ENCODE results near the gene PHACTR4.
"Not testable (repeated sequence)": the region's sequence is repeated elsewhere in the genome, so short reads cannot be mapped to it uniquely, and the experiment has no call there.

The PHACTR4 gene

DNA sequence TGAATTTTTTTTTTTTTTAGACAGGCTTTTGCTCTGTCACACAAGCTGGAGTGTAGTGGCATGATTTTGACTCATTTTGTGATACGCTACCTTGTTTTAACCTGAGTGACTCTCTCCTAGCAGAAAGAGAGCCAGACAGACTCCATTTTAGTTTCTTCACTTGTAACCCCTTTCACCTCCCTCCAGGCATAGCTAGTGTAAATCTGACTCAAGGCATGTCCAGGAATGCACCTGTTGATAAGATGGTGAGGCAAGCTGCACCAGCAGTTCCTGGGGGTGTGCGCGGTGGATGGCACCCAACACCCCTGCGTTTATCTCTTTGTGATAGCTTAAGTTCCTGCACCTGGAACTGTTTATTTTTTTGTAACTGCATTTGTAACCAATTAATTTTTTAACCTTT is 4.7 kb upstream of the PHACTR4 start:
- H3K4me3 ChIP-seq (ENCODE audit: low read depth, low read length), result no peak overlapping the region
- no peak for TF ChIP-seq MAX (IDR thresholded peaks at IDR 0.05; ENCODE audit: low read depth, low read length)
- no peak for TF ChIP-seq POLR2A (IDR thresholded peaks at IDR 0.05; ENCODE audit: extremely low read depth, insufficient read length)
- TF ChIP-seq MYC (IDR thresholded peaks at IDR 0.05; ENCODE audit: low read depth, low read length), result no peak
- TF ChIP-seq, protein P1, sequence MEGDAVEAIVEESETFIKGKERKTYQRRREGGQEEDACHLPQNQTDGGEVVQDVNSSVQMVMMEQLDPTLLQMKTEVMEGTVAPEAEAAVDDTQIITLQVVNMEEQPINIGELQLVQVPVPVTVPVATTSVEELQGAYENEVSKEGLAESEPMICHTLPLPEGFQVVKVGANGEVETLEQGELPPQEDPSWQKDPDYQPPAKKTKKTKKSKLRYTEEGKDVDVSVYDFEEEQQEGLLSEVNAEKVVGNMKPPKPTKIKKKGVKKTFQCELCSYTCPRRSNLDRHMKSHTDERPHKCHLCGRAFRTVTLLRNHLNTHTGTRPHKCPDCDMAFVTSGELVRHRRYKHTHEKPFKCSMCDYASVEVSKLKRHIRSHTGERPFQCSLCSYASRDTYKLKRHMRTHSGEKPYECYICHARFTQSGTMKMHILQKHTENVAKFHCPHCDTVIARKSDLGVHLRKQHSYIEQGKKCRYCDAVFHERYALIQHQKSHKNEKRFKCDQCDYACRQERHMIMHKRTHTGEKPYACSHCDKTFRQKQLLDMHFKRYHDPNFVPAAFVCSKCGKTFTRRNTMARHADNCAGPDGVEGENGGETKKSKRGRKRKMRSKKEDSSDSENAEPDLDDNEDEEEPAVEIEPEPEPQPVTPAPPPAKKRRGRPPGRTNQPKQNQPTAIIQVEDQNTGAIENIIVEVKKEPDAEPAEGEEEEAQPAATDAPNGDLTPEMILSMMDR (IDR thresholded peaks at IDR 0.05; ENCODE audit: low read depth, low read length), result no peak
- DNase-seq (ENCODE audit: low read depth), result no peak

- H3K4me3 ChIP-seq (ENCODE audit: low read depth, low read length), result no peak overlapping the region
- DNase-seq (ENCODE audit: low read depth), result no peak
- TF ChIP-seq MAX (IDR thresholded peaks at IDR 0.05; ENCODE audit: low read depth, low read length) (no peak), POLR2A (IDR thresholded peaks at IDR 0.05; ENCODE audit: extremely low read depth, insufficient read length) (no peak), MYC (IDR thresholded peaks at IDR 0.05; ENCODE audit: low read depth, low read length) (no peak)
- TF ChIP-seq, protein P1 (IDR thresholded peaks at IDR 0.05; ENCODE audit: low read depth, low read length), result no peak
Observed at GRCh38 chr1:28365864-28366263, 3.7 kb upstream of the PHACTR4 start.

GRCh38 chr1:28368608-28369007 is 932 bp upstream of the PHACTR4 start:
- H3K4me3 ChIP-seq (ENCODE audit: low read depth, low read length); DNase-seq (ENCODE audit: low read depth): not testable (repeated sequence)

DNA sequence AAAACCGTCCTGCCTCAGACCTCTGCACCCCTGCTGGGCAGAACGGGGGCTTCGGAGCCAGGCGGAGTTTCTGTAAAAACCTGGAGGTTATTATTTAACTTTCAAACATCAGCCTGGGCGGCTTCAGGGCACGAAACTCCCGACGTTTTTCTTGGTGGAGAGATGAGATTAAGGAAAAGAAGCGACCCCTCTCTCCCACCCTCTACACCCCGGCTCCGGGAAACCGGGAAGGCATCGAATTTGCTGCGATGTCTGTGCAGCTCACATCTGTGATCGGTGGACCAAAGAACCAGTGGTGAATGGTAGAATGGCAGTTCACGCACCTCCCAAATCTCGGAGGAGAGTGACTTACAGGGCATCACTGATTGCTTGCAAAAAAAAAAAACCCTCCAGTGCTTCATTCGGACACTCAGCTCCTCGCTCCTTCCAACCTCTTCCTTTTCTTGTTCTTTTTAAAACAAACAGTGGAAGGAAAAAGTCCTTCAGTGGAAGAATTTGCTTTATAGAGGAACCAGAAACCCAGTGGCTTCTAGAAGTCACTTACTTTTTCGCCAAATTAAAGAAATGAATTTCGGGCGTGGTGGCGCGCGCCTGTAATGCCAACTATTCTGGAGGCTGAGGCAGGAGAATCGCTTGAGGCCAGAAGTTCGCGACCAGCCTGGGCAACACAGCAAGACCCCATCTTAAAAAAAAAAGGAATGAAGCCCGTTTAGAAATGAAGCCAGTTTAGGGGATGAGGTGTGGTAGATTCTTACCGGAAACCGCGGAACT is 884 bp downstream of the PHACTR4 start:
- peak overlapping the region; percentile 83 for H3K4me3 ChIP-seq (ENCODE audit: low read depth, low read length)
- TF ChIP-seq, protein P1 (IDR thresholded peaks at IDR 0.05; ENCODE audit: low read depth, low read length), result no peak
- TF ChIP-seq MYC (IDR thresholded peaks at IDR 0.05; ENCODE audit: low read depth, low read length), result no peak
- no peak for TF ChIP-seq POLR2A (IDR thresholded peaks at IDR 0.05; ENCODE audit: extremely low read depth, insufficient read length)
- TF ChIP-seq MAX (IDR thresholded peaks at IDR 0.05; ENCODE audit: low read depth, low read length), result no peak
- DNase-seq (ENCODE audit: low read depth), result peak; percentile 62

- TF ChIP-seq MYC (IDR thresholded peaks at IDR 0.05; ENCODE audit: low read depth, low read length), result no peak
- no peak for TF ChIP-seq MAX (IDR thresholded peaks at IDR 0.05; ENCODE audit: low read depth, low read length)
- TF ChIP-seq, protein P1 (IDR thresholded peaks at IDR 0.05; ENCODE audit: low read depth, low read length), result no peak
- TF ChIP-seq POLR2A (IDR thresholded peaks at IDR 0.05; ENCODE audit: extremely low read depth, insufficient read length), result no peak
- DNase-seq (ENCODE audit: low read depth), result no peak
- peak overlapping the region; percentile 83 for H3K4me3 ChIP-seq (ENCODE audit: low read depth, low read length)
Observed at GRCh38 chr1:28371010-28371377, 1.5 kb downstream of the PHACTR4 start.

GRCh38 chr1:28373450-28373849 is 3.9 kb downstream of the PHACTR4 start:
- H3K4me3 ChIP-seq (ENCODE audit: low read depth, low read length); DNase-seq (ENCODE audit: low read depth): not testable (repeated sequence)

DNA sequence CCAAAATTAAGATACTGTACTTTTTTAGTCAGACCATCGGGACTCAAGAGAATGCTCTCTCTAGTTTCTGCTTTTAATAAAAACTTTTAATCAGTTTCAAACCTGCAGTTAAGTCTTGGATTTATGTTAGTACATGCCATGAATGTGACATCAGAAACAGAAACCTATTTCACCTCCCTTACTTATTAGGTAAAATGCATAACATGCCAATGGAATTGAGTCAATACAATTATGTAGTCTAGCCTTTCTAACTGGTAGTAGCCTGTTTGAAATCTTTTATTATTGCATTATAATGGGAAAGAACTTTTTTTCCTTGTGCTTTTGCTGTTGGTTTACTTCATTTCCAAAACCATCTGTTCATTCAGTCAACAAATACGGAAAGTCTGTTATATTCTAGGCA is 4.8 kb downstream of the PHACTR4 start:
- TF ChIP-seq MAX (IDR thresholded peaks at IDR 0.05; ENCODE audit: low read depth, low read length) (no peak), MYC (IDR thresholded peaks at IDR 0.05; ENCODE audit: low read depth, low read length) (no peak), POLR2A (IDR thresholded peaks at IDR 0.05; ENCODE audit: extremely low read depth, insufficient read length) (no peak)
- TF ChIP-seq, protein P1 (IDR thresholded peaks at IDR 0.05; ENCODE audit: low read depth, low read length), result no peak
- DNase-seq (ENCODE audit: low read depth), result no peak
- no peak overlapping the region for H3K4me3 ChIP-seq (ENCODE audit: low read depth, low read length)

GRCh38 chr1:28375598-28375997 is 6.1 kb downstream of the PHACTR4 start:
- DNase-seq (ENCODE audit: low read depth); H3K4me3 ChIP-seq (ENCODE audit: low read depth, low read length): not testable (repeated sequence)

DNA sequence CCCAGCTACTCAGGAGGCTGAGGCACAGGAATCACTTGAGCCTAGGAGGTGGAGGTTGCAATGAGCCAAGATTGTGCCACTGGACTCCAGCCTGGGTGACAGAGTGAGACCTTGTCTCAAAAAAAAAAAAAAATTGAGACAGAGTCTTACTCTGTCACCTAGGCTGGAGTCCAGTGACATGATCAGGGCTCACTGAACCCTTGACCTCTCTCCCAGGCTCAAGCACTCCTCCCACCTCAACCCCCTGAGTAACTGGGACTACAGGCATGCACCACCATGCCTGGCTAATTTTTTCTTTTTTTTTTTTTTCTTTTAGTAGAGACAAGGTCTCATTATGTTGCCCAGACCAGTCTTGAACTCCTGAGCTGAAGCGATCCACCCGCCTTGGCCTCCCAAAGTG is 6.7 kb downstream of the PHACTR4 start:
- not testable (repeated sequence) for DNase-seq (ENCODE audit: low read depth); H3K4me3 ChIP-seq (ENCODE audit: low read depth, low read length)
